Esophagus muscularis mucosa (tissue), 3 donors: ENCODE data around the gene RUNX2.

ENCODE experiments used
- CTCF ChIP-seq, 3 experiments: fragments of 200-600 bp in 2 of 3; fragments of 450-650 bp in 1 of 3; sonication (generic) in 2 of 3; IDR thresholded peaks; one replicate each; pipeline ENCODE4 v1.5.1; 2017 to 2019; ENCODE audit warnings: antibody characterized with exemption in 3 of 3, mild to moderate bottlenecking in 2 of 3, moderate library complexity in 1 of 3
- POLR2A ChIP-seq: fragments of 450-650 bp; IDR thresholded peaks from one replicate; pipeline ENCODE4 v1.6.1; 2017; ENCODE audit warnings: antibody characterized with exemption, moderate library complexity, mild to moderate bottlenecking, low read depth

DNA sequence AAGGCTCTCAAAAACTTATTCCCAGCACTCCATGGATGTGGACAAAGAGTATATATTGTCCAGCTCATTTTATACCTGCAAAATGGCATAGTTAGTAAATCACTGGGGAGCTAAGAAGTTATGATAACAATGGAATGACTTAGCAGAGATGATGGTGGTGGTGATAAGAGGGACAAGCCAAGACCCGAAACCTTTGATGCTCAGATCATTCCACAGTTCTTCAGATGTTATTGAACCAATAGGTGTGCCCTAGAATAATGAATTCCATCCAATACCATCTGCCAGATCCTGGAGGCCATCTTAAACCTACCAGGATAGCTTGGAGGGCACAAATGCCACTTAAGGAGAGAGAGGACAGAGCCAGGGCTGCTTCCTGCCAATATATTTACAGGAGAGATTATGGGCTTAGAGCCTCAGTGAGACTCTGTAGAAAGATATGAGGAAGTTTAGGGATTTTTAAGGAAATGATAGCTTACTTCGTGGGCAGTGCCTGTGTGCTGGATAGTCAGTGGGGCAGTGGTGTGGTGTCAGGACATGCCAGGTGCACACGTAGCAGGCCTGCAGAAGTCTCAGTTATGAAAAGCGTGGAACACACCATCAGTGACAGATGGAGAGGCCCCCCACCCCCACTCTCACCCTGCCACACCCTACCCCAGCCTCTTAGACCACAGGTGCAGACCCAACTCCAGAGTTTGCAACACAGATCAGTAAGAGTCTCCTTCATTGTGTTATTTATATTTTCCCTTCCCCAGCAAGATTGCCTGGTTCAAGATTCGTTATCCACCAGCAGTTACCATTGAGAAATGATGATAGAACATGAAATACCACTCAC is 259.3 kb downstream of the RUNX2 start:
- TF ChIP-seq CTCF (IDR thresholded peaks at IDR 0.05) = no peak
- no peak for TF ChIP-seq POLR2A
